WTC11 (cell line): ENCODE measurements around the gene GPR135. TPM values are rescaled to one million over a fixed set of nuclear protein-coding genes. Genes with fewer than 3 reads are reported as not detected.

ENCODE experiments used
- ATAC-seq: fragments of 200-7000 bp; cut with Tn5 transposase; 2 replicates; pipeline ENCODE4 v1.10.0; 2021; ENCODE audit warnings: mild to moderate bottlenecking, moderate library complexity
- CTCF ChIA-PET: fragments of 300-600 bp; sonication (Branson Sonifier 250); formaldehyde crosslinking; loops from one replicate; lab custom pipeline; 2021; ENCODE audit warnings: antibody characterized with exemption; lab: Charles Lee
- POLR2A ChIA-PET: fragments of 350-600 bp; sonication (Branson Sonifier 250); formaldehyde crosslinking; loops from one replicate; lab custom pipeline; 2021; ENCODE audit warnings: antibody characterized with exemption; lab: Charles Lee
- DNase-seq: peaks from one replicate; pipeline ENCODE4 v3.0.0; 2021; ENCODE audit warnings: low spot score
- H3K27ac Mint-ChIP-seq: 2 replicates; pipeline ENCODE4 v1.8.0; 2021; ENCODE audit warnings: mixed read lengths
- H3K27me3 Mint-ChIP-seq: 2 replicates; pipeline ENCODE4 v1.8.0; 2021; ENCODE audit warnings: low read depth, mild to moderate bottlenecking, moderate library complexity, mixed read lengths
- H3K36me3 Mint-ChIP-seq: 2 replicates; pipeline ENCODE4 v1.8.0; 2021; ENCODE audit warnings: mixed read lengths
- H3K4me1 Mint-ChIP-seq: 2 replicates; pipeline ENCODE4 v1.8.0; 2022; ENCODE audit warnings: mixed read lengths
- H3K4me3 Mint-ChIP-seq: 2 replicates; pipeline ENCODE4 v1.8.0; 2021; ENCODE audit warnings: mild to moderate bottlenecking, moderate library complexity, mixed read lengths
- H3K9me3 Mint-ChIP-seq: 2 replicates; pipeline ENCODE4 v1.8.0; 2021; ENCODE audit warnings: mixed read lengths
- ATF1 ChIP-seq: sonication (generic); formaldehyde crosslinking; IDR thresholded peaks from 2 replicates; pipeline ENCODE4 v1.8.1; 2023; ENCODE audit warnings: mild to moderate bottlenecking, moderate library complexity, missing genetic modification reagents
- CREB1 ChIP-seq: sonication (generic); formaldehyde crosslinking; IDR thresholded peaks from 2 replicates; pipeline ENCODE4 v1.8.0; 2023; ENCODE audit warnings: mild to moderate bottlenecking, missing genetic modification reagents
- CREM ChIP-seq: sonication (generic); formaldehyde crosslinking; IDR thresholded peaks from 2 replicates; pipeline ENCODE4 v1.8.1; 2022; ENCODE audit warnings: mild to moderate bottlenecking, missing genetic modification reagents, moderate library complexity
- FOXP1 ChIP-seq: sonication (generic); formaldehyde crosslinking; IDR thresholded peaks from 2 replicates; pipeline ENCODE4 v1.8.0; 2022; ENCODE audit warnings: missing genetic modification reagents, mild to moderate bottlenecking, moderate library complexity, borderline replicate concordance
- GTF2I ChIP-seq: fragments of 250-450 bp; sonication (Bioruptor Pico); conservative IDR thresholded peaks from 2 replicates; pipeline ENCODE4 v1.4.0; 2021; ENCODE audit warnings: mild to moderate bottlenecking
- HMGA2 ChIP-seq: fragments of 250-450 bp; sonication (Bioruptor Pico); IDR thresholded peaks from 2 replicates; pipeline ENCODE4 v1.4.0; 2021; ENCODE audit warnings: mild to moderate bottlenecking, moderate library complexity
- IRF2 ChIP-seq: sonication (generic); formaldehyde crosslinking; IDR thresholded peaks from 2 replicates; pipeline ENCODE4 v1.8.0; 2022; ENCODE audit warnings: low read depth, missing genetic modification reagents, borderline replicate concordance
- KAT7 ChIP-seq: sonication (generic); formaldehyde crosslinking; IDR thresholded peaks from 2 replicates; pipeline ENCODE4 v1.8.1; 2023; ENCODE audit warnings: missing genetic modification reagents, mild to moderate bottlenecking, borderline replicate concordance
- MXD4 ChIP-seq: fragments of 250-450 bp; sonication (Bioruptor Pico); IDR thresholded peaks from 2 replicates; pipeline ENCODE4 v1.8.0; 2021; ENCODE audit warnings: mild to moderate bottlenecking, moderate library complexity, borderline replicate concordance
- NR2C2 ChIP-seq: sonication (generic); formaldehyde crosslinking; IDR thresholded peaks from 2 replicates; pipeline ENCODE4 v1.8.0; 2022; ENCODE audit warnings: mild to moderate bottlenecking, missing genetic modification reagents
- PRRX2 ChIP-seq: fragments of 250-450 bp; sonication (Bioruptor Pico); IDR thresholded peaks from 2 replicates; pipeline ENCODE4 v1.8.0; 2021; ENCODE audit warnings: mild to moderate bottlenecking
- RELA ChIP-seq: sonication (generic); formaldehyde crosslinking; IDR thresholded peaks from 2 replicates; pipeline ENCODE4 v1.8.1; 2022; ENCODE audit warnings: missing genetic modification reagents, mild to moderate bottlenecking, borderline replicate concordance
- TP53 ChIP-seq: sonication (generic); formaldehyde crosslinking; IDR thresholded peaks from 2 replicates; pipeline ENCODE4 v1.8.1; 2023; ENCODE audit warnings: mild to moderate bottlenecking, missing genetic modification reagents
- ZNF232 ChIP-seq: sonication (generic); formaldehyde crosslinking; IDR thresholded peaks from 2 replicates; pipeline ENCODE4 v1.8.0; 2022; ENCODE audit warnings: mild to moderate bottlenecking, missing genetic modification reagents
- total RNA-seq: library from RNA; stranded (reverse); gene quantifications from 3 replicates; pipeline ENCODE4 v1.2.3, GENCODE V29; 2021
- TF ChIP-seq, protein P1 (sequence below): sonication (generic); formaldehyde crosslinking; IDR thresholded peaks from 2 replicates; pipeline ENCODE4 v1.8.0; 2022; ENCODE audit warnings: missing genetic modification reagents
- TF ChIP-seq, protein P2 (sequence below): sonication (generic); formaldehyde crosslinking; IDR thresholded peaks from 2 replicates; pipeline ENCODE4 v1.8.1; 2022; ENCODE audit warnings: low read depth, missing genetic modification reagents, borderline replicate concordance
- TF ChIP-seq, protein P3 (sequence below): sonication (generic); formaldehyde crosslinking; IDR thresholded peaks from 2 replicates; pipeline ENCODE4 v1.8.0; 2023; ENCODE audit warnings: missing genetic modification reagents
- TF ChIP-seq, protein P4 (sequence below): fragments of 250-450 bp; sonication (Bioruptor Pico); IDR thresholded peaks from 2 replicates; pipeline ENCODE4 v1.8.0; 2021; ENCODE audit warnings: mild to moderate bottlenecking
- TF ChIP-seq, protein P5 (sequence below): fragments of 250-450 bp; sonication (Bioruptor Pico); IDR thresholded peaks from 2 replicates; pipeline ENCODE4 v1.9.0; 2021; ENCODE audit warnings: mild to moderate bottlenecking
- TF ChIP-seq, protein P6 (sequence below): sonication (generic); formaldehyde crosslinking; IDR thresholded peaks from 2 replicates; pipeline ENCODE4 v1.8.1; 2022; ENCODE audit warnings: missing genetic modification reagents, borderline replicate concordance
- TF ChIP-seq, protein P7 (sequence below): sonication (generic); formaldehyde crosslinking; IDR thresholded peaks from 2 replicates; pipeline ENCODE4 v1.8.1; 2022; ENCODE audit warnings: low read depth, mild to moderate bottlenecking, moderate library complexity, missing genetic modification reagents, borderline replicate concordance

The GPR135 gene
- total RNA-seq, 1 experiment from 2014 or later = 1.7 TPM

DNA sequence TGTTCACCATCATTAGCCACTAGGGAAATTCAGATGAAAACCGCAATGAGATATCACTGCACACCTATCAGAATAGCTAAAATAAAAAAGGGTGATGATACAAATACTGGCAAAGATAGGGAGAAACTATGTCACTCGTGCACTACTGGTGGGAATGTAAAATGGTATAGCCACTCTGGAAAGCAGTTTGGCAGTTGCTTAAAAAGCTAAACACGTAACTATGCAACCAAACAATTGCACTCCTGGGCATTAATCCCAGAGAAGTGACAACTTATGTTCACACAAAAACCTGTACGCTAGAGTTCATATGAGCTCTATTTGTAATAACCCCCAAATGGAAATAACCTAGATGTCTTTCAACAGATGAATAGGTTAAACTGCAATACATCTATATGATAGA lies 35.4 kb downstream of the GPR135 start:
- H3K27me3 Mint-ChIP-seq = no peaks in the 10 kb centered on the region
- H3K36me3 Mint-ChIP-seq = no peaks in the 10 kb centered on the region
- H3K9me3 Mint-ChIP-seq = no peaks in the 10 kb centered on the region
- TF ChIP-seq, protein P1, sequence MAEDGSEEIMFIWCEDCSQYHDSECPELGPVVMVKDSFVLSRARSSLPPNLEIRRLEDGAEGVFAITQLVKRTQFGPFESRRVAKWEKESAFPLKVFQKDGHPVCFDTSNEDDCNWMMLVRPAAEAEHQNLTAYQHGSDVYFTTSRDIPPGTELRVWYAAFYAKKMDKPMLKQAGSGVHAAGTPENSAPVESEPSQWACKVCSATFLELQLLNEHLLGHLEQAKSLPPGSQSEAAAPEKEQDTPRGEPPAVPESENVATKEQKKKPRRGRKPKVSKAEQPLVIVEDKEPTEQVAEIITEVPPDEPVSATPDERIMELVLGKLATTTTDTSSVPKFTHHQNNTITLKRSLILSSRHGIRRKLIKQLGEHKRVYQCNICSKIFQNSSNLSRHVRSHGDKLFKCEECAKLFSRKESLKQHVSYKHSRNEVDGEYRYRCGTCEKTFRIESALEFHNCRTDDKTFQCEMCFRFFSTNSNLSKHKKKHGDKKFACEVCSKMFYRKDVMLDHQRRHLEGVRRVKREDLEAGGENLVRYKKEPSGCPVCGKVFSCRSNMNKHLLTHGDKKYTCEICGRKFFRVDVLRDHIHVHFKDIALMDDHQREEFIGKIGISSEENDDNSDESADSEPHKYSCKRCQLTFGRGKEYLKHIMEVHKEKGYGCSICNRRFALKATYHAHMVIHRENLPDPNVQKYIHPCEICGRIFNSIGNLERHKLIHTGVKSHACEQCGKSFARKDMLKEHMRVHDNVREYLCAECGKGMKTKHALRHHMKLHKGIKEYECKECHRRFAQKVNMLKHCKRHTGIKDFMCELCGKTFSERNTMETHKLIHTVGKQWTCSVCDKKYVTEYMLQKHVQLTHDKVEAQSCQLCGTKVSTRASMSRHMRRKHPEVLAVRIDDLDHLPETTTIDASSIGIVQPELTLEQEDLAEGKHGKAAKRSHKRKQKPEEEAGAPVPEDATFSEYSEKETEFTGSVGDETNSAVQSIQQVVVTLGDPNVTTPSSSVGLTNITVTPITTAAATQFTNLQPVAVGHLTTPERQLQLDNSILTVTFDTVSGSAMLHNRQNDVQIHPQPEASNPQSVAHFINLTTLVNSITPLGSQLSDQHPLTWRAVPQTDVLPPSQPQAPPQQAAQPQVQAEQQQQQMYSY = no peak
- TF ChIP-seq, protein P2, sequence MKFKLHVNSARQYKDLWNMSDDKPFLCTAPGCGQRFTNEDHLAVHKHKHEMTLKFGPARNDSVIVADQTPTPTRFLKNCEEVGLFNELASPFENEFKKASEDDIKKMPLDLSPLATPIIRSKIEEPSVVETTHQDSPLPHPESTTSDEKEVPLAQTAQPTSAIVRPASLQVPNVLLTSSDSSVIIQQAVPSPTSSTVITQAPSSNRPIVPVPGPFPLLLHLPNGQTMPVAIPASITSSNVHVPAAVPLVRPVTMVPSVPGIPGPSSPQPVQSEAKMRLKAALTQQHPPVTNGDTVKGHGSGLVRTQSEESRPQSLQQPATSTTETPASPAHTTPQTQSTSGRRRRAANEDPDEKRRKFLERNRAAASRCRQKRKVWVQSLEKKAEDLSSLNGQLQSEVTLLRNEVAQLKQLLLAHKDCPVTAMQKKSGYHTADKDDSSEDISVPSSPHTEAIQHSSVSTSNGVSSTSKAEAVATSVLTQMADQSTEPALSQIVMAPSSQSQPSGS (CRISPR knock-in tag) = no peak
- TF ChIP-seq MXD4 (CRISPR knock-in tag) (no peak), ATF1 (CRISPR knock-in tag) (no peak), RELA (CRISPR knock-in tag) (no peak), HMGA2 (CRISPR knock-in tag) (no peak), PRRX2 (no peak), CREM (no peak), NR2C2 (no peak), TP53 (CRISPR knock-in tag) (no peak)
- TF ChIP-seq, protein P3, sequence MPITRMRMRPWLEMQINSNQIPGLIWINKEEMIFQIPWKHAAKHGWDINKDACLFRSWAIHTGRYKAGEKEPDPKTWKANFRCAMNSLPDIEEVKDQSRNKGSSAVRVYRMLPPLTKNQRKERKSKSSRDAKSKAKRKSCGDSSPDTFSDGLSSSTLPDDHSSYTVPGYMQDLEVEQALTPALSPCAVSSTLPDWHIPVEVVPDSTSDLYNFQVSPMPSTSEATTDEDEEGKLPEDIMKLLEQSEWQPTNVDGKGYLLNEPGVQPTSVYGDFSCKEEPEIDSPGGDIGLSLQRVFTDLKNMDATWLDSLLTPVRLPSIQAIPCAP (CRISPR knock-in tag) = no peak
- TF ChIP-seq, protein P4, sequence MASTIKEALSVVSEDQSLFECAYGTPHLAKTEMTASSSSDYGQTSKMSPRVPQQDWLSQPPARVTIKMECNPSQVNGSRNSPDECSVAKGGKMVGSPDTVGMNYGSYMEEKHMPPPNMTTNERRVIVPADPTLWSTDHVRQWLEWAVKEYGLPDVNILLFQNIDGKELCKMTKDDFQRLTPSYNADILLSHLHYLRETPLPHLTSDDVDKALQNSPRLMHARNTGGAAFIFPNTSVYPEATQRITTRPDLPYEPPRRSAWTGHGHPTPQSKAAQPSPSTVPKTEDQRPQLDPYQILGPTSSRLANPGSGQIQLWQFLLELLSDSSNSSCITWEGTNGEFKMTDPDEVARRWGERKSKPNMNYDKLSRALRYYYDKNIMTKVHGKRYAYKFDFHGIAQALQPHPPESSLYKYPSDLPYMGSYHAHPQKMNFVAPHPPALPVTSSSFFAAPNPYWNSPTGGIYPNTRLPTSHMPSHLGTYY = no peak
- TF ChIP-seq, protein P5, sequence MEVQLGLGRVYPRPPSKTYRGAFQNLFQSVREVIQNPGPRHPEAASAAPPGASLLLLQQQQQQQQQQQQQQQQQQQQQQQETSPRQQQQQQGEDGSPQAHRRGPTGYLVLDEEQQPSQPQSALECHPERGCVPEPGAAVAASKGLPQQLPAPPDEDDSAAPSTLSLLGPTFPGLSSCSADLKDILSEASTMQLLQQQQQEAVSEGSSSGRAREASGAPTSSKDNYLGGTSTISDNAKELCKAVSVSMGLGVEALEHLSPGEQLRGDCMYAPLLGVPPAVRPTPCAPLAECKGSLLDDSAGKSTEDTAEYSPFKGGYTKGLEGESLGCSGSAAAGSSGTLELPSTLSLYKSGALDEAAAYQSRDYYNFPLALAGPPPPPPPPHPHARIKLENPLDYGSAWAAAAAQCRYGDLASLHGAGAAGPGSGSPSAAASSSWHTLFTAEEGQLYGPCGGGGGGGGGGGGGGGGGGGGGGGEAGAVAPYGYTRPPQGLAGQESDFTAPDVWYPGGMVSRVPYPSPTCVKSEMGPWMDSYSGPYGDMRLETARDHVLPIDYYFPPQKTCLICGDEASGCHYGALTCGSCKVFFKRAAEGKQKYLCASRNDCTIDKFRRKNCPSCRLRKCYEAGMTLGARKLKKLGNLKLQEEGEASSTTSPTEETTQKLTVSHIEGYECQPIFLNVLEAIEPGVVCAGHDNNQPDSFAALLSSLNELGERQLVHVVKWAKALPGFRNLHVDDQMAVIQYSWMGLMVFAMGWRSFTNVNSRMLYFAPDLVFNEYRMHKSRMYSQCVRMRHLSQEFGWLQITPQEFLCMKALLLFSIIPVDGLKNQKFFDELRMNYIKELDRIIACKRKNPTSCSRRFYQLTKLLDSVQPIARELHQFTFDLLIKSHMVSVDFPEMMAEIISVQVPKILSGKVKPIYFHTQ (CRISPR knock-in tag) = no peak
- ATAC-seq (no peak), DNase-seq (no peak)
- ChIA-PET POLR2A (no interaction called here), CTCF (interaction anchor here (1.6 kb wide), 1 partner anchor 14 kb away, joined by 7 read pairs; no protein-coding TSS in a partner anchor)
- no peak overlapping the region for H3K4me3 Mint-ChIP-seq
- H3K27ac Mint-ChIP-seq = no peak overlapping the region; the same call in 1 of the 2 replicates
- peaks cover 9% of the 10 kb centered on the region for H3K4me1 Mint-ChIP-seq

DNA sequence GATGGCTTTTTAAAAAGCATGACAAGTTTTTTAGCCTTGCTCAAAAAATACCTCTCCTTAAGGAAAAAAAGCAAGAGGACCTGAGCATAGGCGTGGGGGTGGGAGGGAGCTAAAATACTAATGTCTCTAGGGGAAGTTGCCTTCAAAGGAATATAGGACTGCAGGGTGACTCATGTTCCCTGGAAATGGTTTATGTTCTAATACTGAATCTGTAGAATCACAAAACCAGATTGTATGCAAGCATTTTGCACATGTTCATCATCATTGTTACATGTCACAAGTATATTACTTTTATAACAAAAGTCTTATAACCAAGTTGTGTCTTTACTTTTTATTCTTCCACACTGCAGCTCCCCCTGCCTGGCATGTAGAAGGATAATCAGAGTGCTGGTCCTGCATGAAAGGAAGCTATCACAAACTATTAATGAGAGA lies 36.6 kb downstream of the GPR135 start:
- H3K27me3 Mint-ChIP-seq = no peaks in the 10 kb centered on the region
- H3K27ac Mint-ChIP-seq = no peak overlapping the region
- H3K36me3 Mint-ChIP-seq = no peaks in the 10 kb centered on the region
- H3K4me1 Mint-ChIP-seq = peaks cover 9% of the 10 kb centered on the region
- ChIA-PET CTCF (interaction anchor here (1.0 to 1.6 kb wide), 4 partner anchors 15 to 400 kb away, joined by 3 to 7 read pairs (median 4); no protein-coding TSS in a partner anchor), POLR2A (no interaction called here)
- ATAC-seq (no peak), DNase-seq (no peak)
- no peaks in the 10 kb centered on the region for H3K9me3 Mint-ChIP-seq
- H3K4me3 Mint-ChIP-seq = no peak overlapping the region
- TF ChIP-seq, protein P4 = no peak
- no peak for TF ChIP-seq FOXP1 (CRISPR knock-in tag)
- TF ChIP-seq, protein P6, sequence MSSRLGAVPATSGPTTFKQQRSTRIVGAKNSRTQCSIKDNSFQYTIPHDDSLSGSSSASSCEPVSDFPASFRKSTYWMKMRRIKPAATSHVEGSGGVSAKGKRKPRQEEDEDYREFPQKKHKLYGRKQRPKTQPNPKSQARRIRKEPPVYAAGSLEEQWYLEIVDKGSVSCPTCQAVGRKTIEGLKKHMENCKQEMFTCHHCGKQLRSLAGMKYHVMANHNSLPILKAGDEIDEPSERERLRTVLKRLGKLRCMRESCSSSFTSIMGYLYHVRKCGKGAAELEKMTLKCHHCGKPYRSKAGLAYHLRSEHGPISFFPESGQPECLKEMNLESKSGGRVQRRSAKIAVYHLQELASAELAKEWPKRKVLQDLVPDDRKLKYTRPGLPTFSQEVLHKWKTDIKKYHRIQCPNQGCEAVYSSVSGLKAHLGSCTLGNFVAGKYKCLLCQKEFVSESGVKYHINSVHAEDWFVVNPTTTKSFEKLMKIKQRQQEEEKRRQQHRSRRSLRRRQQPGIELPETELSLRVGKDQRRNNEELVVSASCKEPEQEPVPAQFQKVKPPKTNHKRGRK (CRISPR knock-in tag) = no peak
- TF ChIP-seq PRRX2 = no peak
- no peak for TF ChIP-seq KAT7 (CRISPR knock-in tag)
- no peak for TF ChIP-seq NR2C2
- TF ChIP-seq IRF2 (CRISPR knock-in tag) = no peak
- no peak for TF ChIP-seq CREB1 (CRISPR knock-in tag)
- TF ChIP-seq, protein P7, sequence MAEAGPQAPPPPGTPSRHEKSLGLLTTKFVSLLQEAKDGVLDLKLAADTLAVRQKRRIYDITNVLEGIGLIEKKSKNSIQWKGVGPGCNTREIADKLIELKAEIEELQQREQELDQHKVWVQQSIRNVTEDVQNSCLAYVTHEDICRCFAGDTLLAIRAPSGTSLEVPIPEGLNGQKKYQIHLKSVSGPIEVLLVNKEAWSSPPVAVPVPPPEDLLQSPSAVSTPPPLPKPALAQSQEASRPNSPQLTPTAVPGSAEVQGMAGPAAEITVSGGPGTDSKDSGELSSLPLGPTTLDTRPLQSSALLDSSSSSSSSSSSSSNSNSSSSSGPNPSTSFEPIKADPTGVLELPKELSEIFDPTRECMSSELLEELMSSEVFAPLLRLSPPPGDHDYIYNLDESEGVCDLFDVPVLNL (CRISPR knock-in tag) = no peak
- no peak for TF ChIP-seq ZNF232
- TF ChIP-seq GTF2I (CRISPR knock-in tag) = no peak
